HCT116 (cell line): Measurements from ENCODE around the gene NEDD4L. TPM values are rescaled to one million over a fixed set of nuclear protein-coding genes. Genes with fewer than 3 reads are reported as not detected.

Experiments
- ATAC-seq: fragments of 200-7000 bp; cut with Tn5 transposase; 2 replicates; pipeline ENCODE4 v1.9.1; 2020; ENCODE audit warnings: mild to moderate bottlenecking, moderate library complexity
- BruUV-seq: library from RNA; stranded (reverse); fragments of 400-500 nt; replicated peaks from 2 replicates; lab custom pipeline; 2021; lab: Mats Ljungman, UMichigan
- CTCF ChIA-PET: fragments of 300-600 bp; sonication (Branson Sonifier 250); formaldehyde crosslinking; loops from one replicate; lab custom pipeline; 2021; ENCODE audit warnings: antibody characterized with exemption; lab: Charles Lee
- POLR2A ChIA-PET: fragments of 300-600, 350-600 bp; sonication (Branson Sonifier 250); formaldehyde crosslinking; loops from one replicate; lab custom pipeline; 2021; ENCODE audit warnings: antibody characterized with exemption; lab: Charles Lee
- RAD21 ChIA-PET, 2 experiments: fragments of 300-600 bp; sonication (Branson Sonifier 250); formaldehyde crosslinking; loops; one replicate each; lab custom pipeline; 2023; ENCODE audit warnings: low total read pairs in 2 of 2; ENCODE audit not compliant: uncharacterized antibody in 2 of 2, unreplicated experiment in 2 of 2, low non-redundant PET in 1 of 2; lab: Charles Lee
- DNase-seq: peaks from one replicate; pipeline ENCODE4 v3.0.0-alpha.2; 2010; ENCODE audit warnings: low read depth, low spot score
- H2AFZ ChIP-seq: fragments of 200-600 bp; shearing (Covaris generic), sonication (generic); 2 replicates; pipeline ENCODE4 v1.6.1; 2017; ENCODE audit warnings: low read depth, mixed run types, mixed read lengths, antibody characterized with exemption, low read length; ENCODE audit not compliant: poor library complexity, severe bottlenecking
- H3K27ac ChIP-seq: 2 replicates; pipeline ENCODE4 v1.5.1; 2012; ENCODE audit warnings: low read depth, low read length
- H3K27me3 ChIP-seq: fragments of 200-600 bp; sonication (generic); 2 replicates; pipeline ENCODE4 v1.6.1; 2016; ENCODE audit warnings: mixed run types, low read length, mixed read lengths; ENCODE audit not compliant: insufficient read depth
- H3K36me3 ChIP-seq, 2 experiments: fragments of 200-500 bp in 1 of 2; fragments of 200-600 bp in 1 of 2; sonication (Bioruptor generic) in 1 of 2; sonication (generic) in 1 of 2; 2 replicates each; pipeline versions ENCODE4 v1.5.1 to v1.6.1; 2014 to 2016; ENCODE audit warnings: low read length in 2 of 2, inconsistent platforms in 1 of 2, mixed read lengths in 1 of 2, mixed run types in 1 of 2; ENCODE audit not compliant: insufficient read depth in 2 of 2, control insufficient read depth in 1 of 2
- H3K4me1 ChIP-seq, 2 experiments: fragments of 200-600 bp in 1 of 2; sonication (generic) in 1 of 2; 2 replicates each; pipeline versions ENCODE4 v1.5.1 to v1.6.1; 2012 to 2017; ENCODE audit warnings: low read length in 2 of 2, inconsistent platforms in 1 of 2, mild to moderate bottlenecking in 1 of 2, mixed read lengths in 1 of 2, mixed run types in 1 of 2, moderate library complexity in 1 of 2; ENCODE audit not compliant: insufficient read depth in 2 of 2, control insufficient read depth in 1 of 2
- H3K4me2 ChIP-seq: fragments of 200-600 bp; sonication (generic); 2 replicates; pipeline ENCODE4 v1.6.1; 2017; ENCODE audit warnings: mixed run types, low read length, mixed read lengths
- H3K4me3 ChIP-seq, 2 experiments: fragments of 200-600 bp in 1 of 2; sonication (generic) in 1 of 2; replicated peaks in 1 of 2; 2 replicates each; pipeline ENCODE4 v1.5.1; 2011 to 2016; ENCODE audit warnings: low read length in 2 of 2, control low read depth in 1 of 2, low read depth in 1 of 2, mild to moderate bottlenecking in 1 of 2, mixed read lengths in 1 of 2, mixed run types in 1 of 2
- H3K79me2 ChIP-seq: fragments of 200-600 bp; sonication (generic); 2 replicates; pipeline ENCODE4 v1.6.1; 2017; ENCODE audit warnings: mild to moderate bottlenecking, mixed run types, low read length, moderate library complexity, mixed read lengths; ENCODE audit not compliant: insufficient read depth
- H3K9ac ChIP-seq: fragments of 200-600 bp; sonication (generic); 2 replicates; pipeline ENCODE4 v1.6.1; 2016; ENCODE audit warnings: low read length, mixed read lengths
- H3K9me2 ChIP-seq: fragments of 200-600 bp; sonication (generic), shearing (Covaris generic); 2 replicates; pipeline ENCODE4 v1.6.1; 2017; ENCODE audit warnings: mixed run types, mild to moderate bottlenecking, moderate library complexity; ENCODE audit not compliant: insufficient read depth
- H3K9me3 ChIP-seq, 2 experiments: fragments of 200-500 bp in 1 of 2; fragments of 200-600 bp in 1 of 2; sonication (Bioruptor generic) in 1 of 2; sonication (generic) in 1 of 2; 2 replicates each; pipeline ENCODE4 v1.6.1; 2014 to 2017; ENCODE audit warnings: low read length in 2 of 2, mixed read lengths in 2 of 2, inconsistent platforms in 1 of 2, low read depth in 1 of 2, mild to moderate bottlenecking in 1 of 2, mixed run types in 1 of 2, moderate library complexity in 1 of 2; ENCODE audit not compliant: control insufficient read depth in 1 of 2, insufficient read depth in 1 of 2
- H4K20me1 ChIP-seq: fragments of 200-600 bp; sonication (generic), shearing (Covaris generic); 2 replicates; pipeline ENCODE4 v1.6.1; 2017; ENCODE audit warnings: mixed run types, mild to moderate bottlenecking, moderate library complexity; ENCODE audit not compliant: insufficient read depth
- ATF3 ChIP-seq: IDR thresholded peaks from 2 replicates; pipeline ENCODE4 v1.6.1; 2012
- CBX3 ChIP-seq: IDR thresholded peaks from 2 replicates; pipeline ENCODE4 v1.6.1; 2012; ENCODE audit warnings: low read depth
- EGR1 ChIP-seq: IDR thresholded peaks from 2 replicates; pipeline ENCODE4 v1.6.1; 2012; ENCODE audit warnings: low read depth
- ELF1 ChIP-seq: IDR thresholded peaks from 2 replicates; pipeline ENCODE4 v1.6.1; 2012; ENCODE audit warnings: low read depth, borderline replicate concordance
- EZH2 ChIP-seq: fragments of 200-600 bp; sonication (generic); IDR thresholded peaks from 2 replicates; pipeline ENCODE4 v1.6.1; 2017; ENCODE audit warnings: antibody characterized with exemption, mixed run types
- EZH2phosphoT487 ChIP-seq: fragments of 200-600 bp; IDR thresholded peaks from 2 replicates; pipeline ENCODE4 v1.6.1; 2018; ENCODE audit warnings: antibody characterized with exemption, borderline replicate concordance
- FOSL1 ChIP-seq: IDR thresholded peaks from 2 replicates; pipeline ENCODE4 v1.6.1; 2012; ENCODE audit warnings: low read depth
- MAX ChIP-seq: IDR thresholded peaks from 2 replicates; pipeline ENCODE4 v1.6.1; 2012
- POLR2A ChIP-seq: IDR thresholded peaks from 2 replicates; pipeline ENCODE4 v1.7.0; 2011; ENCODE audit warnings: borderline replicate concordance; ENCODE audit not compliant: insufficient read depth, insufficient read length; ENCODE audit errors: extremely low read depth
- POLR2AphosphoS5 ChIP-seq: IDR thresholded peaks from 2 replicates; pipeline ENCODE4 v1.6.1; 2011; ENCODE audit warnings: mild to moderate bottlenecking, low read depth, low read length, moderate library complexity
- RAD21 ChIP-seq: IDR thresholded peaks from 2 replicates; pipeline ENCODE4 v1.6.1; 2012; ENCODE audit warnings: low read depth, mild to moderate bottlenecking
- REST ChIP-seq: IDR thresholded peaks from 2 replicates; pipeline ENCODE4 v1.6.1; 2012; ENCODE audit warnings: low read depth
- SIN3A ChIP-seq: IDR thresholded peaks from 2 replicates; pipeline ENCODE4 v1.6.1; 2012; ENCODE audit warnings: low read depth
- SP1 ChIP-seq: IDR thresholded peaks from 2 replicates; pipeline ENCODE4 v1.6.1; 2012; ENCODE audit warnings: low read depth
- SRF ChIP-seq: IDR thresholded peaks from 2 replicates; pipeline ENCODE4 v1.6.1; 2012; ENCODE audit warnings: low read depth
- TCF7L2 ChIP-seq: IDR thresholded peaks from 2 replicates; pipeline ENCODE4 v1.7.0; 2011; ENCODE audit warnings: borderline replicate concordance, inconsistent platforms; ENCODE audit not compliant: insufficient read depth, insufficient read length; ENCODE audit errors: extremely low read depth
- YY1 ChIP-seq: IDR thresholded peaks from 2 replicates; pipeline ENCODE4 v1.6.1; 2011; ENCODE audit warnings: low read length, low read depth, moderate library complexity, mild to moderate bottlenecking; ENCODE audit not compliant: insufficient replicate concordance; ENCODE audit errors: extremely low read depth
- ZBTB33 ChIP-seq: IDR thresholded peaks from 2 replicates; pipeline ENCODE4 v1.6.1; 2011; ENCODE audit warnings: mild to moderate bottlenecking, low read length, moderate library complexity; ENCODE audit not compliant: insufficient replicate concordance; ENCODE audit errors: extremely low read depth
- ZFX ChIP-seq: fragments of 450-650 bp; IDR thresholded peaks from 2 replicates; pipeline ENCODE4 v1.6.1; 2017
- ZNF274 ChIP-seq: fragments of 200-500 bp; sonication (Bioruptor generic); IDR thresholded peaks from 2 replicates; pipeline ENCODE4 v1.6.1; 2014; ENCODE audit warnings: mild to moderate bottlenecking, low read depth, low read length, inconsistent platforms
- intact Hi-C: fragments of 100-400 bp; cut with micrococcal nuclease; formaldehyde crosslinking; loops from 2 replicates; pipeline ENCODE4 v1.10.0; 2022
- total RNA-seq: library from RNA; stranded (reverse); gene quantifications from one replicate; pipeline ENCODE4 v1.2.1, GENCODE V29; 2021; ENCODE audit not compliant: unreplicated experiment

NEDD4L gene
- total RNA-seq, 1 experiment from 2014 or later, result 41.5 TPM

- intact Hi-C loops, result no loop called here
- Histone ChIP-seq H2AFZ (no peak overlapping the region), H3K27ac (no peak overlapping the region), H3K36me3 (no peaks in the 10 kb centered on the region), H3K4me1 (peaks cover 54 to 57% of the 10 kb centered on the region in 2 experiments), H3K9me2 (no peaks in the 10 kb centered on the region), H3K9ac (no peak overlapping the region), H4K20me1 (no peaks in the 10 kb centered on the region; the same call in 1 of the 2 replicates), H3K4me3 (no peak overlapping the region), H3K79me2 (peaks cover 22% of the 10 kb centered on the region), H3K9me3 (no peaks in the 10 kb centered on the region), H3K27me3 (no peaks in the 10 kb centered on the region), H3K4me2 (no peak overlapping the region)
- no peak for TF ChIP-seq YY1
- TF ChIP-seq REST, result no peak
- no peak for TF ChIP-seq ZNF274
- no peak for TF ChIP-seq SP1
- no peak for TF ChIP-seq POLR2AphosphoS5
- TF ChIP-seq MAX, result no peak
- TF ChIP-seq POLR2A, result no peak
- TF ChIP-seq TCF7L2, result no peak
- TF ChIP-seq SRF, result no peak
- TF ChIP-seq CBX3, result no peak
- TF ChIP-seq ZFX, result no peak
- TF ChIP-seq EZH2phosphoT487, result no peak
- no peak for TF ChIP-seq FOSL1
- TF ChIP-seq EZH2, result no peak
- no peak for TF ChIP-seq RAD21
- TF ChIP-seq SIN3A, result no peak
- TF ChIP-seq ZBTB33, result no peak
- TF ChIP-seq ATF3, result no peak
- TF ChIP-seq ELF1, result no peak
- no peak for TF ChIP-seq EGR1
- ChIA-PET CTCF (no interaction called here), POLR2A (no interaction called here), RAD21 (no interaction called here)
- DNase-seq, result no peak
- BruUV-seq, result no TSS peak
- ATAC-seq, result no peak
Measured at GRCh38 chr18:58226429-58226828, 182.4 kb downstream of the NEDD4L start.
